Hematopoietic multipotent progenitor cell treated with erythropoietin and hydrocortisone succinate and interleukin-3 and kit ligand, for 17 days (in vitro differentiated cells): ENCODE measurements around the gene SPCS1.

Experiments used
- DNase-seq: peaks from one replicate; pipeline ENCODE4 v3.0.0-alpha.2; 2015; ENCODE audit warnings: low spot score

Gene SPCS1

DNA sequence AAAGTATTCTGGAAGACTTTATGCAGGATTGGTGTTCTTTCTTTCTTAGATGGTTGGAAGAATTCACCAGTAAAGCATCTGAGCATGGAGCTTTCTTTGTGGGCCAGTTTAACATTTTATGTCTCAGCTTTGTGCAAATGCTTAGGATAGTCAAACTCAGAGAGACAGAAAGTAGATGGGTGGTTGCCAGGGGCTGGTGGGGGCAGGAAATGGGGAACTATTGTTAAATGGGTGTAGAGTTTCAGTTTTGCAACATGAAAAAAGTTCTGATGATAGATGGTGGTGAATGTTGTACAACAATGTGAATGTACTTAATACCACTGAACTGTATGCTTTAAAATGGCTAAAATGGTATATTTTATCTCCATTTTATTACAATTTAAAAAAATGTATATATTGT lies 24.8 kb downstream of the SPCS1 start:
- no peak for DNase-seq

DNA sequence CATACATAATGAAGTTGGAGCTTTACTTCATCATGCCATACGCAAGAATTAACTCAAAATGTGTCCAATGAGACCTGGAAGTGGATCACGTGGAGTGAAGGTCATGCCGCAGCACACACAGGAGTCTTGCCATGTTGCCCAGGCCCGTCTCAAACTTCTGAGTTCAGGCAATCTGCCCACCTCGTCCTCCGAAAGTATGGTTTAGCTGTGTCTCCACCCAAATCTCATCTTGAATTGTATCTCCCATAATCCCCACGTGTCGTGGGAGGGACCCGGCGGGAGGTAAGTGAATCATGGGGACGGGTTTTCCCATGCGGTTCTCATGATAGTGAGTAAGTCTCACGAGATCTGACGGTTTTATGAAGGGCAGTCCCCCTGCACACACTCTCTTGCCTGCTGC lies 25.7 kb downstream of the SPCS1 start:
- DNase-seq, result no peak

DNA sequence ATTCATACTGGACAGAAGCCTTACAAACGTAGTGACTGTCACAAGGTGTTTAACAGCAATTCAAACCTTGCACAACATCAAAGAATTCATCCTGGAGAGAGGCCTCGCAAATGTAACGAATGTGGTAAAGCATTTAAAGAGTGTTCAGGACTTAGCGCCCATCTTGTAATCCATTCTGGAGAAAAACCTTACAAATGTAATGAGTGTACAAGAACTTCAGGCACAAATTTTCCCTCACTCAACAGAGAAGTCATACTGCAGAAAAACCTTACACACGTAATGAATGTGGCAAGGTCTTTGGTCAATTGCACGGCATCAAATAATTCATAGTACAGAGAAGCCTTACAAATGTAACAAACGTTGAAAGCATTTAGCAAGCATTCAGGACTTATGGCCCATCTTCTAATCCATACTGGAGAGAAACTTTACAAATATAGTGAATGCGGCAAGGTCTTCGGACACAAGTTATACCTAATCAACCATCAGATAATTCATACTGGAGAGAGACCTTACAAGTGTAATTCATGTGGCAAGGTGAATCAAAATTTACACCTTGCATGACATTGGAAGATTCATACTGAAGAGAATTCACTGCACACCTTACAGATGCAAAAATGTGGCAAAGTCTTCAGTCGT lies 27.5 kb downstream of the SPCS1 start:
- DNase-seq, result no peak

DNA sequence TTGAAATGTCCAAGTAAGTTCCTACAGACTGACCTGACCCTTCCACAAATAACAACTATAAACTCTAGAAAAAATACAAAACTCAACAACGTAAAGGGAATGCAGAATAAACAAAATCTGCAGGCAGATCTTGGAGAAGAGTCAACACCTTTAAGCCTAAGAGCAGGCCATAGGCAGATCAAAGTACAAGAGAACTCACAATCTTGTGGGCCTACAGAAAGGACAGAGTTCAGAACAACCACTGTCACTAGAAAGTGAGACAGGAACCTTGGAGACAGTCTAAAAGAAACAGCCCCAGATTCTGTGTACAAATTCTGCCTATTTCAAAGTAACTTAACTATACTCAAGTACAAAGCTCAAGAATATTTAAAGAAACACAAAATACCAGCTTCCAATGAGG lies 33.8 kb downstream of the SPCS1 start:
- DNase-seq, result no peak

DNA sequence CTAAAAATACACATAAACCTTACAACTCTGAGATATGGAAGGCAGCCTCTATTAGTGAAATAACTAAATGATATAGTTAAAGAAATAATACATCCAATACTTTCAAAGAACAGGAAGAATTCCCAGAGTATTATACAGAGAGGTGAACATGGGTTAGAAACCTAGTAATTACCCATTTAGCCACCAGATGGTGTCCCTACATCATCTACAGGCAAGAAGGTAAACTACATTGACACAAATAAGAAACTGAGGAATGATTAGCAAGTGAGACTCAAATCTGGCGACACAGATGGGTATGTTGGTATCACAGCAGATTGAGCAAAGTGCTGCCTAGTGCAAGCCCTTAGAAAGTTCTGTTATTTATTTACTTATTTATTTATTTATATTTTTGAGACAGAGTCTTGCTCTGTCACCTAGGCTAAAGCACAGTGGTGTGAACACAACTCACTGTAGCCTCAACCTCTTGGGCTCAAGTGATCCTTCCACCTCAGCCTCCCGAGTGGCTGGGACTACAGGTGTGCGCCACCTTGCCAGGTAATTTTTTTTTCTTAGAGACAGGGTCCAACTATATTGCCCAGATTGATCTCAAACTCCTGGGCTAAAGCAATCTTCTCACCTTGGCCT lies 36.6 kb downstream of the SPCS1 start:
- peak; percentile 61 for DNase-seq

DNA sequence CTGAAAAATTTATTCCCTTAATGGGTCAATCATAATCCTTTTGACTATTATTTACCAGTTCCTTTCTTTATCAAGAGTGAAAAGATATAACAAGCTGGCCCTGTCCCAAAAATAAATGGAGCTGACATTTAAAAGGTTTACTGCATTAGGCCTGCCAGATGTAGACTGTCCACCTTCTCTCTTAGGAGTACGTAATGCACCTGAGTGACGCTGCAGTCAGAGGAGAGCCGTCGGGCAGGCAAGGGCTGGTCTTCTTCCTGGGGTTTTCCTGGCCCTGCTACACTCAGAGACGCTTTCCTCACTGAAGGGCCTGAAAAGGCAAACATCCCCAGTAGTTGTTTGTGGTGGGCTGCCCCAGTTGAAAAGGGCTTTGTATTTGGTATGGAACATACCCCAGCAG lies 37.2 kb downstream of the SPCS1 start:
- no peak for DNase-seq

DNA sequence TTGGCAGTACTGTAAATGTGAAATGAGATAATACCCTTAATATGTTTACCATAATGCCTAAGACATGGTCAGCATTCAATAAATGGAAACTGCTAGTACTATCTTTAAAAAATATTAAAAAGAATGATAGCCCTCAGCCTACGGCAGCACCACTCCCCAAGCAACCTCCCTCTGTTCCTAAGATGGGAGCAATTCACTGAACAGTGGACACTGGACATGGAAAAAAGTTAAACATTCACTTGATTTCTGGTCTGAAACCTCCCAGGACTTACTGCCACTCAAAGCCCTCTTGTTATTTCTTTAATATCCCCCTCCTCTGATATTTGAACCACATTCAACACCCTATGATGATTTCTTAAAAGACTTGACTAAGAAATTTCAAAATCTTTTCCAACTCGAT lies 37.8 kb downstream of the SPCS1 start:
- DNase-seq, result no peak

DNA sequence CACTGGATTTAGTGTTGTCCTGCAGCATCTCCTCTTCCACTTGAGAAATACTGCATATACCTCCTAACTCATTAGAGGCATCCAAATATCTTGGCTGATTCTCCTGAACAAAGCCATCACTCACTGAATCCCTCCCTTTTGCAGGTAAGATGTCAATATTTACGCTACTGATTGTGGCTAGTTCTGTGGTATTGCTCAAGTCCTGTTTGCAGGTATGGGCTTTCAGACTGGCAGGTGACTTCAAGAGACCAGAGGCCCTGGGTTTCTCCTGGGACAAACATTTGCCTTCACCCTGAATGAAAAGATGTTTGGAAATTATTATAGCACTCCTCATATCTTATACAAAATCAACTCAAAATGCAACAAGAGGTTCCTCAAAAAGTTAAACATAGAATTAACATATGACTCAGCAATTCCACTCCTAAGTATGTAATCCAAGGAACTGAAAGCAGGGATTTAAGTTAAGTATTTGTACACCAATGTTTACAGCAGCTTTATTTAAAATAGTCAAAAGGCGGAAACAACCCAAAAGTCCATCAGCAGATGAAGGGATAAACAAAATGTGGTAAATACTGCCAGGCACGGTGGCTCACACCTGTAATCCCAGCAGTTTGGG lies 46.2 kb downstream of the SPCS1 start:
- no peak for DNase-seq

DNA sequence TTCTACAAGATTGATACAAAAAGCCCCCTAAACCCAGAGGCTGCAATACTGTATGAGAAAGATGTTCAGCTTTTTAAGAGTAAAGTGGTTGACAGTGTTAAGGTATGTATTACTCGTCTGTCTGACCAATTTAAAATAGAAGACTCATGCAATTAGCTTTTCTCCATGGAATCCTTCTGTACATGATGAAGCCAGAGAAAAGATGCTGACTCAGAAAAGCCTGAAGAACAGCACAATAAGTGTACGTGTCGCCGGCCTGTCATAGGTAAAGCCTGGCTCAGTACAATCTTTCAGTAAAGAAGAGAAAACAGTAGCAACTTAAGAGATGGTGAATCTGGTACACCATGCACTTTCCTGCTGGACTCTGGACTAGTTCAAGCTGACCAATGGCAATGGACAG lies 48.5 kb downstream of the SPCS1 start:
- no peak for DNase-seq

DNA sequence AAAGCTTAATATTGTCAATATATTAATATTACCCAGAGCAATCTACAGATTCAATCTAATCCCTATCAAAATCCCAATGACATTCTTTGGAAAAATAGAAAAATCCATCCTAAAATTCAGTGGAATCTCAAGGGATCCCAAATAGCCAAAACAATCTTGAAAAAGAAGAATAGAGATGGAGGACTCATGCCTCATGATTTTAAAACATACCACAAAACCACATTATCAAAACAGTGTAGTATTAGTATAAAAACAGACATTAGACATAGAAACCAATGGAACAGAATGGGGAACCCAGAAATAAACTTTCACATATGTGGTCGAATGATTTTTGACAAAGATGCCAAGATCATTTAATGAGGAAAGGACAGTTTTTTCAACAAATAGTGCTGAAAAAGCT lies 50.2 kb downstream of the SPCS1 start:
- DNase-seq, result no peak
